HEK293T (cell line): Measurements from ENCODE around the gene GRAMD4.

ENCODE experiments used
- CTCF ChIA-PET: fragments of 350-600 bp; formaldehyde crosslinking; extraction: SDS; loops from one replicate; lab custom pipeline; 2021; ENCODE audit warnings: antibody characterized with exemption, inconsistent platforms; lab: Yijun Ruan, JAX
- POLR2A ChIA-PET: fragments of 350-600 bp; formaldehyde crosslinking; extraction: SDS; loops from one replicate; lab custom pipeline; 2020; ENCODE audit warnings: antibody characterized with exemption, inconsistent platforms; lab: Yijun Ruan, JAX
- DNase-seq: peaks from one replicate; pipeline ENCODE4 v3.0.0; 2012; ENCODE audit warnings: mixed read lengths; ENCODE audit errors: extremely low spot score
- ARNT ChIP-seq: fragments of 450-650 bp; IDR thresholded peaks from 2 replicates; pipeline ENCODE4 v1.6.1; 2017; ENCODE audit warnings: mild to moderate bottlenecking
- BHLHE40 ChIP-seq: fragments of 450-650 bp; IDR thresholded peaks from 2 replicates; pipeline ENCODE4 v1.6.1; 2016; ENCODE audit warnings: mild to moderate bottlenecking, moderate library complexity, borderline replicate concordance
- CTBP1 ChIP-seq: fragments of 450-650 bp; IDR thresholded peaks from 2 replicates; pipeline ENCODE4 v1.6.1; 2016; ENCODE audit warnings: borderline replicate concordance
- ELF4 ChIP-seq: fragments of 450-650 bp; IDR thresholded peaks from 2 replicates; pipeline ENCODE4 v1.6.1; 2017; ENCODE audit warnings: antibody characterized with exemption
- FOXA1 ChIP-seq: fragments of 450-650 bp; IDR thresholded peaks from 2 replicates; pipeline ENCODE4 v1.6.1; 2016; ENCODE audit warnings: mild to moderate bottlenecking
- FOXK2 ChIP-seq: fragments of 450-650 bp; IDR thresholded peaks from 2 replicates; pipeline ENCODE4 v1.6.1; 2016; ENCODE audit warnings: mild to moderate bottlenecking
- FOXM1 ChIP-seq: fragments of 450-650 bp; IDR thresholded peaks from 2 replicates; pipeline ENCODE4 v1.6.1; 2017; ENCODE audit warnings: mild to moderate bottlenecking, borderline replicate concordance
- HDGF ChIP-seq: fragments of 450-650 bp; IDR thresholded peaks from 2 replicates; pipeline ENCODE4 v1.6.1; 2017; ENCODE audit warnings: antibody characterized with exemption, borderline replicate concordance
- L3MBTL2 ChIP-seq: fragments of 450-650 bp; conservative IDR thresholded peaks from 2 replicates; pipeline ENCODE4 v1.6.1; 2016; ENCODE audit warnings: mild to moderate bottlenecking
- LEF1 ChIP-seq: fragments of 450-650 bp; IDR thresholded peaks from 2 replicates; pipeline ENCODE4 v1.6.1; 2017; ENCODE audit warnings: mild to moderate bottlenecking, borderline replicate concordance
- NFRKB ChIP-seq: fragments of 450-650 bp; IDR thresholded peaks from 2 replicates; pipeline ENCODE4 v1.6.1; 2016; ENCODE audit warnings: mild to moderate bottlenecking, moderate library complexity
- SP1 ChIP-seq: fragments of 450-650 bp; IDR thresholded peaks from 2 replicates; pipeline ENCODE4 v1.6.1; 2017
- SUZ12 ChIP-seq: fragments of 450-650 bp; IDR thresholded peaks from 2 replicates; pipeline ENCODE4 v1.6.1; 2016; ENCODE audit warnings: mild to moderate bottlenecking
- TARDBP ChIP-seq: fragments of 450-650 bp; IDR thresholded peaks from 2 replicates; pipeline ENCODE4 v1.6.1; 2016
- ZNF384 ChIP-seq: fragments of 450-650 bp; IDR thresholded peaks from 2 replicates; pipeline ENCODE4 v1.6.1; 2016
- TF ChIP-seq, protein P1 (sequence below): fragments of 450-650 bp; IDR thresholded peaks from 2 replicates; pipeline ENCODE4 v1.6.1; 2016

GRAMD4 gene, protein sequence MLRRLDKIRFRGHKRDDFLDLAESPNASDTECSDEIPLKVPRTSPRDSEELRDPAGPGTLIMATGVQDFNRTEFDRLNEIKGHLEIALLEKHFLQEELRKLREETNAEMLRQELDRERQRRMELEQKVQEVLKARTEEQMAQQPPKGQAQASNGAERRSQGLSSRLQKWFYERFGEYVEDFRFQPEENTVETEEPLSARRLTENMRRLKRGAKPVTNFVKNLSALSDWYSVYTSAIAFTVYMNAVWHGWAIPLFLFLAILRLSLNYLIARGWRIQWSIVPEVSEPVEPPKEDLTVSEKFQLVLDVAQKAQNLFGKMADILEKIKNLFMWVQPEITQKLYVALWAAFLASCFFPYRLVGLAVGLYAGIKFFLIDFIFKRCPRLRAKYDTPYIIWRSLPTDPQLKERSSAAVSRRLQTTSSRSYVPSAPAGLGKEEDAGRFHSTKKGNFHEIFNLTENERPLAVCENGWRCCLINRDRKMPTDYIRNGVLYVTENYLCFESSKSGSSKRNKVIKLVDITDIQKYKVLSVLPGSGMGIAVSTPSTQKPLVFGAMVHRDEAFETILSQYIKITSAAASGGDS

DNA sequence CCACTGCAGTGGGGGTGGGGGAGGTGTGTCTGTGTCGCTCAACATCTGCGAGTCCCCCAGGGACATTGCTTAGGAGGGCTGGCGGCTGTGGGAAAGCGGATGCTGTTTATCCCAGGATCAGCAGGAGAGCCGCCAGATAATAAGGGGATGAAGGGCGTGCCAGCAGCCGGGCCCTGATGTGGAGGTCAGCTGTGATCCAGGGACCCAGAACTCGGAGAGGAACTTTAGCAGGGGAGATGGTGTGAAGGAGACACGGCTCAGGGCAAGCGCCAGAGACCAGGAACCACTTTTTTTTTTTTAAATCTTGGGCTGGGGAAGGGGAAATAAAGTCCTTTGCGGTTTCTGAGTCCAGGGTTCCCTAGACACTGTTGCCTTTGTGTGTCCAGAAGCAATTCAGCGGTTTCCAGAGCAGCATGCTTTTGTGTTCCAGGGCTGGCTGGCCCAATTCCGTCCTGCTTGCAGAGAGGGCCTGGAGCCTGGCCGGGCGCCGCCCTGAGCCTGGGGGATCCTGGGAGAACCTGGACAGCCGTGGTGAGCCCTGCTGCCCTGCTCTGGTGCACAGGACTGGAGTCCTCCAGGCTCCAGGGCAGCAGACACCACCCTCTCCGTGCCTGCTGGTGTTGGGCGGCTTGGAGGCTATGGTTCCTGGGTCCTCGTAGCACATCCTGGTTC is at the start of gene GRAMD4:
TSS of gene GRAMD4 (plus strand) at position 557 of the 672 bp plus-strand sequence. CDS start 6,414 bp downstream, outside the sequence.
- ChIA-PET CTCF (no interaction called here), POLR2A (no interaction called here)
- no peak for TF ChIP-seq FOXK2
- no peak for TF ChIP-seq FOXM1
- no peak for TF ChIP-seq SUZ12
- DNase-seq = no peak

DNA sequence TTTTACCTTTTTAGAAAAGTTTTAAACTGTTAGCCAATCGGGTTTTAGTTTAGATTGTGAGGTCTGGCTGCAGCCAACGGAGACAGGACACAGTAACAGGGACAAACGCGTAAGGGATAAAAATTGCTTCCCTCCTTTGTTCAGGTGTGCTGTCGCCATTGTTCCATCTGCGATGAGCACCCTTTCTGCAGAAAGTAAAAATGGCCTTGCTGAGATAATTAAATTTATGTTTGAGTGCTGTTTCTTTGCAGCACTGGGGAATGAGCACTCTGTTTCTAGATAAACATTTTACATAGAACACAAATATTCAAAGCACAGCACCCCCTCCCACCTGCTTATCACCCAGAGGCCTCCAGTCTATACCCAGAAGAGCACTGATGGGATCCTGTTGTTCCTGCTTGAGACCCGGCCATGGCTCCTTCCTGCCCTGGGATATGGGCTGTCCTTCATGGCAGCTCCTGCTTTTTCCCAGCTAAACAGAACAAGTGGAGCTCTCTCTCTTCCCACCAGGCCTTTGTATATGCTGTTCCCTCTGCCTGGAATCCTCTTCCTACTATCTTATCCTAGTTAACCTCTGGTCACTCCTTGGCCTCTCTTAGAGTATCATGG is 48.4 kb upstream of the GRAMD4 start:
- POLR2A ChIA-PET = no interaction called here
- CTCF ChIA-PET = no interaction called here
- DNase-seq = no peak
- TF ChIP-seq TARDBP (no peak), SP1 (no peak), ARNT (no peak), LEF1 (no peak), FOXA1 (no peak), ZNF384 (no peak), FOXM1 (no peak), NFRKB (no peak), SUZ12 (no peak), L3MBTL2 (no peak)
- TF ChIP-seq, protein P1, sequence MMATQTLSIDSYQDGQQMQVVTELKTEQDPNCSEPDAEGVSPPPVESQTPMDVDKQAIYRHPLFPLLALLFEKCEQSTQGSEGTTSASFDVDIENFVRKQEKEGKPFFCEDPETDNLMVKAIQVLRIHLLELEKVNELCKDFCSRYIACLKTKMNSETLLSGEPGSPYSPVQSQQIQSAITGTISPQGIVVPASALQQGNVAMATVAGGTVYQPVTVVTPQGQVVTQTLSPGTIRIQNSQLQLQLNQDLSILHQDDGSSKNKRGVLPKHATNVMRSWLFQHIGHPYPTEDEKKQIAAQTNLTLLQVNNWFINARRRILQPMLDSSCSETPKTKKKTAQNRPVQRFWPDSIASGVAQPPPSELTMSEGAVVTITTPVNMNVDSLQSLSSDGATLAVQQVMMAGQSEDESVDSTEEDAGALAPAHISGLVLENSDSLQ = no peak

DNA sequence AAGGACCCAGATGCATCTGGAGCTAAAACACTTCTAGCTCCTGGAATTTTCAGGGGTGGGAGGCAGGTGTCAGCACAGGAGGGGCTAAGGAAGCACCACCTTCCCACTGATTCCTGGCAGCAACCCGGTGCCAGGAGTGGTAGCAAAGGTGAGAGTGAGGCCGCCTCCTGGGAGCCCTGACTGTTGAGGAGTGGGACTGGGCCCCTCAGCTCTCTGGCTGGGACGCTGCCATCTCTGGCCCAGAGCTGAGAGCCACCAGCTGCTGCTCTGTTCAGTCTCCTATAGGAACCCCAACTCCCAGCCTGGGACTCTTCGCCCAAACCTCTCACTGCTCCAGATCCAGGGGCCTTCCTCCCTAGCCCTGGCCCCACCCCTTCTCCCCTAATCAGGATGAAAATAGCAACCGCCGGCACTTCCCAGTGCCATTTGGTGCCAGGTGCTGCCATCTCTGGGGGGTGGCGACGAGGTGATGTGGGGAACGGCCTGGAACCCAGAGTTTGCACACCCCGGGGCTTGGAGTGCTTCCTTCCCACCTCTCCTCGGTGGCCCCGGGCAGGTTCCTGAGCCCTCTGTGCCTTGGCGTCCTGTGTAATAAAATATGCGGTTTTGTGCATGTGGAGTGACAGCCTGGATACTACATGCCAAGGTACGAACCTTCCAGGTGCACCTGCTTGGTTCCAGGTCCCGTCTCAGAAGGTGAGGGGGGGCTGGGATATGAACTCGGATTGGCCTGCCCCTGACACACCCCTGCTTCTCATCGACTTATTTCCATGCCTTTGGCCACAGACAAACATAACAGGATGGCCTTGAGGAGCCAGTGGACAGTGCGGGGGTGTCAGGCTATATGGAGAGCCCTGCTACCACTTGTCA is 47.0 kb upstream of the GRAMD4 start:
- CTCF ChIA-PET = interaction anchor here (0.5 to 0.6 kb wide), 2 partner anchors 10 to 56 kb away, joined by 3 to 4 read pairs; no protein-coding TSS in a partner anchor
- no peak for DNase-seq
- TF ChIP-seq NFRKB = no peak
- TF ChIP-seq SP1 = no peak
- no peak for TF ChIP-seq ZNF384
- TF ChIP-seq CTBP1 = no peak
- TF ChIP-seq BHLHE40 = no peak
- TF ChIP-seq ARNT = no peak
- no peak for TF ChIP-seq FOXA1
- no peak for TF ChIP-seq TARDBP
- TF ChIP-seq ELF4 = no peak
- no peak for TF ChIP-seq HDGF
- POLR2A ChIA-PET = no interaction called here

DNA sequence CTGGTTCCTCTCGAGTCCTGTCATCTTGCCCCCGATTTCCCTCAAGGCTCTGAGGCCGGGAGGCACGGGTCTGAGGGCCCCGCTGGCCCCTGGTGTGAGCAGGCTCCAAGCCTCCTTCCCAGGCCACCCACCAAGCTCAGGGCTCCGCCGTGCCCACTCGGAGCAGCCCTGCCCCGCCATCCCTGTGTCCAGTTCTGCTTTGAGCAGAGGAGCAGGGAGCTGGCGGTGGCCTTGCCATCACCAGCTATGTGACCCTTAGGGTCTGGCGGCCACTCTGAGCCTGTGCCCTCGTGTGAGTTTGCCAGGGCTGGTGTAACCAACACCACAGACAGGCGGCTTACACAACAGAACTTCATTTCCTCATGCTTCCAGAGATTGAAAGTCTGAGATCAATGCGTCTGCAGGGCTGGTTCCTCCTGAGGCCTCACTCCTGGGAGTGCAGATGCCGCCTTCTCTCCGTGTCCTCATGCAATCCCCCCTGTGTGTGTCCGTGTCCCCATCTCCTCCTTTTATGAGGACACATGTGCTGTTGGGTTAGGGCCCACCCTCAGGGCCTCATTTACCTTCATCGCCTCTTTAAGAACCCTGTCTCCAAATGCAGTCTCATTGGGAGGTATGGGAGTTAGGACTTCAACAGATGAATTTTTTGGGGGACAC is 46.3 kb upstream of the GRAMD4 start:
- no peak for DNase-seq
- TF ChIP-seq HDGF (no peak), SP1 (no peak)
- CTCF ChIA-PET = interaction anchor here (0.5 to 0.6 kb wide), 2 partner anchors 11 to 55 kb away, joined by 3 to 4 read pairs; no protein-coding TSS in a partner anchor
- POLR2A ChIA-PET = no interaction called here

DNA sequence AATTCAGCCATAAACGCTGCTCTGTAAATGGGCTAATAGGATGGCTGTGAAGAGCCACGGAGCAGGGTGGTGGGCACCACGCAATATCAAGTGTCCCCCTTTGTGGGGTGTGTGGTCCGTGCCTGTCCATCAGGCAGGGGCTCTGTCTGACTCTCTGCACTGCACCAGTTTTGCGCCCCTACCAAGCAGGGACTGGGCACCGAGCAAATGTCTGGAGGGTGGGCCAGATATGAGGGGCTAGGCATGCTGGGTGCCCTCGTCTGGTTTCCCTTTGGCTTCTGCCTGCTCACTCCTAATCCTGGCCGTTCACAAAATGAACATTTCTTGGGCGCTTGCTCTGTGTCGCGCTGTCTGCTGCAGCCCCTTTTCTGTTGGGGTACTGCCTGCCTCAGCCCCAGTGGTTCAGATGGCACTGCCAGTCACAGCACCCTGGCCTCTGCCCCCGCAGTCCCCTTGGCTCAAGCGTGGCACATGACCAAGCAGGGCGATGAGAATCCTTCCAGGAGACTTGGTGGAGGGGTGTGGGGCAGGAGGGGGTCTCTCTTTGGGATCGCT is 45.7 kb upstream of the GRAMD4 start:
- CTCF ChIA-PET = no interaction called here
- POLR2A ChIA-PET = no interaction called here
- no peak for TF ChIP-seq CTBP1
- TF ChIP-seq TARDBP = no peak
- TF ChIP-seq NFRKB = no peak
- TF ChIP-seq ZNF384 = no peak
- TF ChIP-seq BHLHE40 = no peak
- TF ChIP-seq ELF4 = no peak
- TF ChIP-seq HDGF = no peak
- TF ChIP-seq L3MBTL2 = no peak
- TF ChIP-seq FOXA1 = no peak
- no peak for DNase-seq
